ENCODE measurements around the gene TRAPPC12. TPM values are rescaled to one million over a fixed set of nuclear protein-coding genes. Genes with fewer than 3 reads are reported as not detected.

TRAPPC12 gene
- total RNA-seq, 1 experiment from 2014 or later = 72.8 TPM

DNA sequence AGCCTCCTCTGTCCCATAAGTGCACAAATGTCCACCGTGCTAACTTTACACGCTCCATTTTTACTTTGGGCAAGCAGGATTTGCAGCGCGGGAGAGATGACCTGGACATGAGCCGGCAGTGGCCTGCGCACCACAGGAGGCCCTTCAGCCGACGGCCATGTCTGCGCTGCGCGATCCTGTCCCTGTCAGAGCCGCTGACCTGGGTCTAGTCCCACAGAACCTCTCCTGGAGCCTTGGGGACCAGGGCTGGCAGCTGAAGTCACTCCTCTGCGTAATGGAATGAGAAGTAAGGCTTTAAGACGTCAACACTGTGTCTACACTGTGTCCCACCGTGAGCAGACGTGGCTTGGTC lies 110.2 kb downstream of the TRAPPC12 start (continued):
- TF ChIP-seq, protein P1, sequence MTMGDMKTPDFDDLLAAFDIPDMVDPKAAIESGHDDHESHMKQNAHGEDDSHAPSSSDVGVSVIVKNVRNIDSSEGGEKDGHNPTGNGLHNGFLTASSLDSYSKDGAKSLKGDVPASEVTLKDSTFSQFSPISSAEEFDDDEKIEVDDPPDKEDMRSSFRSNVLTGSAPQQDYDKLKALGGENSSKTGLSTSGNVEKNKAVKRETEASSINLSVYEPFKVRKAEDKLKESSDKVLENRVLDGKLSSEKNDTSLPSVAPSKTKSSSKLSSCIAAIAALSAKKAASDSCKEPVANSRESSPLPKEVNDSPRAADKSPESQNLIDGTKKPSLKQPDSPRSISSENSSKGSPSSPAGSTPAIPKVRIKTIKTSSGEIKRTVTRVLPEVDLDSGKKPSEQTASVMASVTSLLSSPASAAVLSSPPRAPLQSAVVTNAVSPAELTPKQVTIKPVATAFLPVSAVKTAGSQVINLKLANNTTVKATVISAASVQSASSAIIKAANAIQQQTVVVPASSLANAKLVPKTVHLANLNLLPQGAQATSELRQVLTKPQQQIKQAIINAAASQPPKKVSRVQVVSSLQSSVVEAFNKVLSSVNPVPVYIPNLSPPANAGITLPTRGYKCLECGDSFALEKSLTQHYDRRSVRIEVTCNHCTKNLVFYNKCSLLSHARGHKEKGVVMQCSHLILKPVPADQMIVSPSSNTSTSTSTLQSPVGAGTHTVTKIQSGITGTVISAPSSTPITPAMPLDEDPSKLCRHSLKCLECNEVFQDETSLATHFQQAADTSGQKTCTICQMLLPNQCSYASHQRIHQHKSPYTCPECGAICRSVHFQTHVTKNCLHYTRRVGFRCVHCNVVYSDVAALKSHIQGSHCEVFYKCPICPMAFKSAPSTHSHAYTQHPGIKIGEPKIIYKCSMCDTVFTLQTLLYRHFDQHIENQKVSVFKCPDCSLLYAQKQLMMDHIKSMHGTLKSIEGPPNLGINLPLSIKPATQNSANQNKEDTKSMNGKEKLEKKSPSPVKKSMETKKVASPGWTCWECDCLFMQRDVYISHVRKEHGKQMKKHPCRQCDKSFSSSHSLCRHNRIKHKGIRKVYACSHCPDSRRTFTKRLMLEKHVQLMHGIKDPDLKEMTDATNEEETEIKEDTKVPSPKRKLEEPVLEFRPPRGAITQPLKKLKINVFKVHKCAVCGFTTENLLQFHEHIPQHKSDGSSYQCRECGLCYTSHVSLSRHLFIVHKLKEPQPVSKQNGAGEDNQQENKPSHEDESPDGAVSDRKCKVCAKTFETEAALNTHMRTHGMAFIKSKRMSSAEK (CRISPR knock-in tag; IDR thresholded peaks at IDR 0.05; ENCODE audit: borderline replicate concordance) = no peak
- no peak for TF ChIP-seq ATF1 (CRISPR knock-in tag; IDR thresholded peaks at IDR 0.05)
- TF ChIP-seq IRF2 (CRISPR knock-in tag; IDR thresholded peaks at IDR 0.05; ENCODE audit: borderline replicate concordance, low read depth) = no peak
- no peak for TF ChIP-seq NFE2L1 (CRISPR knock-in tag; IDR thresholded peaks at IDR 0.05)
- TF ChIP-seq ZNF317 (CRISPR knock-in tag; IDR thresholded peaks at IDR 0.05; ENCODE audit: borderline replicate concordance, low read depth) = no peak
- no peak for TF ChIP-seq GRHL2 (CRISPR knock-in tag; IDR thresholded peaks at IDR 0.05; ENCODE audit: insufficient replicate concordance, severe bottlenecking)
- TF ChIP-seq, protein P2, sequence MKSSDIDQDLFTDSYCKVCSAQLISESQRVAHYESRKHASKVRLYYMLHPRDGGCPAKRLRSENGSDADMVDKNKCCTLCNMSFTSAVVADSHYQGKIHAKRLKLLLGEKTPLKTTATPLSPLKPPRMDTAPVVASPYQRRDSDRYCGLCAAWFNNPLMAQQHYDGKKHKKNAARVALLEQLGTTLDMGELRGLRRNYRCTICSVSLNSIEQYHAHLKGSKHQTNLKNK (CRISPR knock-in tag; IDR thresholded peaks at IDR 0.05) = no peak
- TF ChIP-seq RELA (CRISPR knock-in tag; IDR thresholded peaks at IDR 0.05; ENCODE audit: borderline replicate concordance) = no peak
- TF ChIP-seq, protein P3, sequence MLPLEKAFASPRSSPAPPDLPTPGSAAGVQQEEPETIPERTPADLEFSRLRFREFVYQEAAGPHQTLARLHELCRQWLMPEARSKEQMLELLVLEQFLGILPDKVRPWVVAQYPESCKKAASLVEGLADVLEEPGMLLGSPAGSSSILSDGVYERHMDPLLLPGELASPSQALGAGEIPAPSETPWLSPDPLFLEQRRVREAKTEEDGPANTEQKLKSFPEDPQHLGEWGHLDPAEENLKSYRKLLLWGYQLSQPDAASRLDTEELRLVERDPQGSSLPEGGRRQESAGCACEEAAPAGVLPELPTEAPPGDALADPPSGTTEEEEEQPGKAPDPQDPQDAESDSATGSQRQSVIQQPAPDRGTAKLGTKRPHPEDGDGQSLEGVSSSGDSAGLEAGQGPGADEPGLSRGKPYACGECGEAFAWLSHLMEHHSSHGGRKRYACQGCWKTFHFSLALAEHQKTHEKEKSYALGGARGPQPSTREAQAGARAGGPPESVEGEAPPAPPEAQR (CRISPR knock-in tag; IDR thresholded peaks at IDR 0.05) = no peak

DNA sequence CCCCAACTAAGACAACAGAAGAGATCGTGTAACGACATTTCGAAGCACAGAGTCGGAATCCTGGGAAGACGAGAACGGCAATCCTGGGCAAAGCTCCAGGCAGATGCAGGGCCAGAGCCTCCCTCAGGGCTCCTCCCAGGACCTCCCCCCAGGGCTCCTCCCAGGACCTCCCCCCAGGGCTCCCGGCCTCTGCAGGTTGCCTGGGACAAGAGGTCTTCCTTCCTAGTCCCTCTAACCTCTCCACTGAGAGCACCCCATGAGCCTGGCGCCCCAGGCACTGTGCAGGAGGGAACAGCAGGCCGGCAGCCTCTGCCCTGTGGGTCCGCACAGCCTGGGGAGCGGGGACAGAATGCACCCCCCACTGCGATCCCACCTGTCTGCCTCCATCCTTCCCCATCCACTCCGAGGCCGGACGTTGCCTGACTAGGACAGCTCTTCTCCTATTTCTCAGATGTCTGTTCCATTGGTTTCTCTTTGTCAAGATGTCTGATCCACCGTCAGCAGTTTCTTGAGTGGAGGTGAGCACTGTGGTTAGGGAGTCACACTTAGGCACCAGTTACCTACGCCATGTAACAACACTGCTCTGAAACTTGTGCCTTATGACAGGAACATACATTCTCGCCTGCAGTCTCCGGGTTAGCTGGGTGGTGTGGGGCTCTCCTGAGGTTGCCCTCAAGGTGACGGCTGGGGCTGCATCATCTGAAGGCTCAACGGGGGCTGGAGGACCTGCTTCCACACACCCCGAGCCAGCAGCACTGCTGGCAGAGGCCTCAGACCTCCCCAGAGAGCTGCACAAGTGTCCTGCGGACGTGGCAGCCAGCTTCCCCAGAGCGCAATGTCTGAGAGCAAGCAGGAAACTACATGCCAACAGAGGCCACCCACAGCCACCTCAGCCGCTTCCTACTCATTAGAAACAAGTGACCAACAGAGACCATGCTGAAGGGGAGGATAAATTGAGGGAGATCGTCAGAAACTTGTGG lies 111.0 kb downstream of the TRAPPC12 start:
- H3K4me1 Mint-ChIP-seq = peaks cover 15% of the 10 kb centered on the region; the same call in 1 of the 2 replicates
- POLR2A ChIA-PET = no interaction called here
- TF ChIP-seq ATF1 (CRISPR knock-in tag; IDR thresholded peaks at IDR 0.05) = no peak
- no peak for TF ChIP-seq IRF2 (CRISPR knock-in tag; IDR thresholded peaks at IDR 0.05; ENCODE audit: borderline replicate concordance, low read depth)
- peaks cover 5% of the 10 kb centered on the region for H3K9me3 Mint-ChIP-seq
- CTCF ChIA-PET = interaction anchor here (0.9 kb wide), 1 partner anchor 91 kb away, joined by 3 read pairs; no protein-coding TSS in a partner anchor
- H3K27me3 Mint-ChIP-seq (ENCODE audit: low read depth) = peaks cover 3% of the 10 kb centered on the region; the same call in 1 of the 2 replicates
- ATAC-seq (no peak), DNase-seq (ENCODE audit: low spot score) (no peak)
- H3K27ac Mint-ChIP-seq = peak overlapping the region; percentile 86; the same call in 1 of the 2 replicates
- H3K4me3 Mint-ChIP-seq = no peak overlapping the region
- peaks cover 11% of the 10 kb centered on the region for H3K36me3 Mint-ChIP-seq

DNA sequence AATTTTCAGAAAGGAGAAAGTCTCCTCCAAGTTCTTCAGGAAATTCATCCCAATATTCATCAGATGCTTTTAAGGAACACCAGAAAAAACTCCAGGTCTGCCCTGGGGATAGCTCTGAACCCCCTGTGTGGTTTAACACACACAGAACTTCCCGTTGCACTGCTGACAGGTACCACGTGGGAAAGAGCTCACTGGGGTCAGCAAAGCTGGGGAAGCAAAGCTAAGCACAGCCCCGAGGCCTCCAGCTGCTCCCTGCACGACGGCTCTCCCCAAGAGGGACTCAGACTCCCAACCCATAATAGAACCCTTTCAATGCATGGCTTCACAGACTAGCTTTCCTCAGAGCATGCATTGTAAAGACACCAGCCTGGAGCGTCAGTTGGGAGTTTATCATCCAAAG lies 111.8 kb downstream of the TRAPPC12 start:
- Mint-ChIP-seq H3K36me3 (peaks cover 11% of the 10 kb centered on the region), H3K9me3 (peaks cover 5% of the 10 kb centered on the region; the same call in 1 of the 2 replicates), H3K4me3 (no peak overlapping the region), H3K4me1 (peaks cover 15% of the 10 kb centered on the region; the same call in 1 of the 2 replicates), H3K27me3 (ENCODE audit: low read depth) (peaks cover 3% of the 10 kb centered on the region; the same call in 1 of the 2 replicates), H3K27ac (no peak overlapping the region)
- ChIA-PET CTCF (interaction anchor here (0.9 kb wide), 1 partner anchor 92 kb away, joined by 3 read pairs; no protein-coding TSS in a partner anchor), POLR2A (no interaction called here)
- TF ChIP-seq, protein P4, sequence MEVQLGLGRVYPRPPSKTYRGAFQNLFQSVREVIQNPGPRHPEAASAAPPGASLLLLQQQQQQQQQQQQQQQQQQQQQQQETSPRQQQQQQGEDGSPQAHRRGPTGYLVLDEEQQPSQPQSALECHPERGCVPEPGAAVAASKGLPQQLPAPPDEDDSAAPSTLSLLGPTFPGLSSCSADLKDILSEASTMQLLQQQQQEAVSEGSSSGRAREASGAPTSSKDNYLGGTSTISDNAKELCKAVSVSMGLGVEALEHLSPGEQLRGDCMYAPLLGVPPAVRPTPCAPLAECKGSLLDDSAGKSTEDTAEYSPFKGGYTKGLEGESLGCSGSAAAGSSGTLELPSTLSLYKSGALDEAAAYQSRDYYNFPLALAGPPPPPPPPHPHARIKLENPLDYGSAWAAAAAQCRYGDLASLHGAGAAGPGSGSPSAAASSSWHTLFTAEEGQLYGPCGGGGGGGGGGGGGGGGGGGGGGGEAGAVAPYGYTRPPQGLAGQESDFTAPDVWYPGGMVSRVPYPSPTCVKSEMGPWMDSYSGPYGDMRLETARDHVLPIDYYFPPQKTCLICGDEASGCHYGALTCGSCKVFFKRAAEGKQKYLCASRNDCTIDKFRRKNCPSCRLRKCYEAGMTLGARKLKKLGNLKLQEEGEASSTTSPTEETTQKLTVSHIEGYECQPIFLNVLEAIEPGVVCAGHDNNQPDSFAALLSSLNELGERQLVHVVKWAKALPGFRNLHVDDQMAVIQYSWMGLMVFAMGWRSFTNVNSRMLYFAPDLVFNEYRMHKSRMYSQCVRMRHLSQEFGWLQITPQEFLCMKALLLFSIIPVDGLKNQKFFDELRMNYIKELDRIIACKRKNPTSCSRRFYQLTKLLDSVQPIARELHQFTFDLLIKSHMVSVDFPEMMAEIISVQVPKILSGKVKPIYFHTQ (CRISPR knock-in tag; IDR thresholded peaks at IDR 0.05) = no peak
- TF ChIP-seq ZNF232 (CRISPR knock-in tag; IDR thresholded peaks at IDR 0.05) (no peak), GABPB1 (CRISPR knock-in tag; IDR thresholded peaks at IDR 0.05) (no peak)
- TF ChIP-seq, protein P5, sequence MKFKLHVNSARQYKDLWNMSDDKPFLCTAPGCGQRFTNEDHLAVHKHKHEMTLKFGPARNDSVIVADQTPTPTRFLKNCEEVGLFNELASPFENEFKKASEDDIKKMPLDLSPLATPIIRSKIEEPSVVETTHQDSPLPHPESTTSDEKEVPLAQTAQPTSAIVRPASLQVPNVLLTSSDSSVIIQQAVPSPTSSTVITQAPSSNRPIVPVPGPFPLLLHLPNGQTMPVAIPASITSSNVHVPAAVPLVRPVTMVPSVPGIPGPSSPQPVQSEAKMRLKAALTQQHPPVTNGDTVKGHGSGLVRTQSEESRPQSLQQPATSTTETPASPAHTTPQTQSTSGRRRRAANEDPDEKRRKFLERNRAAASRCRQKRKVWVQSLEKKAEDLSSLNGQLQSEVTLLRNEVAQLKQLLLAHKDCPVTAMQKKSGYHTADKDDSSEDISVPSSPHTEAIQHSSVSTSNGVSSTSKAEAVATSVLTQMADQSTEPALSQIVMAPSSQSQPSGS (CRISPR knock-in tag; IDR thresholded peaks at IDR 0.05; ENCODE audit: borderline replicate concordance, low read depth) = no peak
- TF ChIP-seq, protein P6, sequence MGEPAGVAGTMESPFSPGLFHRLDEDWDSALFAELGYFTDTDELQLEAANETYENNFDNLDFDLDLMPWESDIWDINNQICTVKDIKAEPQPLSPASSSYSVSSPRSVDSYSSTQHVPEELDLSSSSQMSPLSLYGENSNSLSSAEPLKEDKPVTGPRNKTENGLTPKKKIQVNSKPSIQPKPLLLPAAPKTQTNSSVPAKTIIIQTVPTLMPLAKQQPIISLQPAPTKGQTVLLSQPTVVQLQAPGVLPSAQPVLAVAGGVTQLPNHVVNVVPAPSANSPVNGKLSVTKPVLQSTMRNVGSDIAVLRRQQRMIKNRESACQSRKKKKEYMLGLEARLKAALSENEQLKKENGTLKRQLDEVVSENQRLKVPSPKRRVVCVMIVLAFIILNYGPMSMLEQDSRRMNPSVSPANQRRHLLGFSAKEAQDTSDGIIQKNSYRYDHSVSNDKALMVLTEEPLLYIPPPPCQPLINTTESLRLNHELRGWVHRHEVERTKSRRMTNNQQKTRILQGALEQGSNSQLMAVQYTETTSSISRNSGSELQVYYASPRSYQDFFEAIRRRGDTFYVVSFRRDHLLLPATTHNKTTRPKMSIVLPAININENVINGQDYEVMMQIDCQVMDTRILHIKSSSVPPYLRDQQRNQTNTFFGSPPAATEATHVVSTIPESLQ (CRISPR knock-in tag; IDR thresholded peaks at IDR 0.05) = no peak
- TF ChIP-seq, protein P7, sequence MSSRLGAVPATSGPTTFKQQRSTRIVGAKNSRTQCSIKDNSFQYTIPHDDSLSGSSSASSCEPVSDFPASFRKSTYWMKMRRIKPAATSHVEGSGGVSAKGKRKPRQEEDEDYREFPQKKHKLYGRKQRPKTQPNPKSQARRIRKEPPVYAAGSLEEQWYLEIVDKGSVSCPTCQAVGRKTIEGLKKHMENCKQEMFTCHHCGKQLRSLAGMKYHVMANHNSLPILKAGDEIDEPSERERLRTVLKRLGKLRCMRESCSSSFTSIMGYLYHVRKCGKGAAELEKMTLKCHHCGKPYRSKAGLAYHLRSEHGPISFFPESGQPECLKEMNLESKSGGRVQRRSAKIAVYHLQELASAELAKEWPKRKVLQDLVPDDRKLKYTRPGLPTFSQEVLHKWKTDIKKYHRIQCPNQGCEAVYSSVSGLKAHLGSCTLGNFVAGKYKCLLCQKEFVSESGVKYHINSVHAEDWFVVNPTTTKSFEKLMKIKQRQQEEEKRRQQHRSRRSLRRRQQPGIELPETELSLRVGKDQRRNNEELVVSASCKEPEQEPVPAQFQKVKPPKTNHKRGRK (CRISPR knock-in tag; IDR thresholded peaks at IDR 0.05; ENCODE audit: borderline replicate concordance) = no peak
- DNase-seq (ENCODE audit: low spot score) (no peak), ATAC-seq (no peak)
